PC-9 (cell line): ENCODE data around the gene FBXO2.

Experiments
- EZH2 ChIP-seq: fragments of 200-600 bp; sonication (generic); IDR thresholded peaks from 2 replicates; pipeline ENCODE4 v1.8.0; 2017; ENCODE audit warnings: antibody characterized with exemption, low read depth
- TF ChIP-seq, protein P1 (sequence below): fragments of 200-600 bp; sonication (generic); conservative IDR thresholded peaks from 2 replicates; pipeline ENCODE4 v1.6.1; 2017; ENCODE audit warnings: mixed run types, antibody characterized with exemption, mild to moderate bottlenecking, moderate library complexity

DNA sequence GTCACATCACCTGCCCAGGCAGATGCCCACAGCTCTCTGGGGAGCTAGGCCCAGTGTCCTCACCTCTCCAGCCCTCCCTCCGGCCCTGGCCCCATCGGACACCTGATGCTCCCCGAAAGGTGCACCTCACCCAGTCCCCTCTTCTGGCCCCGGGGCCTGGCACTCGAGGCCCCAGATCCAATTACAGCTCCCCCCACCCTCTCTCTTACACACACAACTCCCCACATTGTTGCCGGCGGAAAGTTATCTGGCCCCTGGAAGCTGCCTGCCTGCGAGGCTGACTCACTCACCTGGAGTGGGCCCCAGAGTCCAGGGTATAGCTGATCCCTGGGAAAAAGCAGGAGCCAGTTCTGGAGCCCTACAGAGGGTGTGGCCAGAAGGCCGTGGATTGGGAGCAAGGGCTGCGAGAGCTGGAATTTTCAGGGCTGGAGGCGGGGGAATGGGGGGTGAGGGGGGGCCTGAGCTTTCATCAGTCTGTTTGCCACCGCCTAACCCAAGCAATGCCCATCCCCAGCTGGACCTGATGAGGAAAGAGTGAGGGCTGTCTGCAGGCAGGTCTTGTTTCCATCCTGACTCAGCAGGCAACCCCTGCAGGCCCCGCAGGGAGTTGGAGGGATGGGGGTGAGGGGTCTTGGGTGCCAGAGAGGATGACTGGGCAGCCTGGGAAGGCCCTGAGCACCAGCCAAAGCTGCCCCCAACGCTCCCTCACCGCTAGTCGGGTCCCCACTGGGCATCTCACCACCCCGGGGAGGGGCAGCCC lies 948 bp downstream of the FBXO2 start:
- no peak for TF ChIP-seq EZH2
- TF ChIP-seq, protein P1, sequence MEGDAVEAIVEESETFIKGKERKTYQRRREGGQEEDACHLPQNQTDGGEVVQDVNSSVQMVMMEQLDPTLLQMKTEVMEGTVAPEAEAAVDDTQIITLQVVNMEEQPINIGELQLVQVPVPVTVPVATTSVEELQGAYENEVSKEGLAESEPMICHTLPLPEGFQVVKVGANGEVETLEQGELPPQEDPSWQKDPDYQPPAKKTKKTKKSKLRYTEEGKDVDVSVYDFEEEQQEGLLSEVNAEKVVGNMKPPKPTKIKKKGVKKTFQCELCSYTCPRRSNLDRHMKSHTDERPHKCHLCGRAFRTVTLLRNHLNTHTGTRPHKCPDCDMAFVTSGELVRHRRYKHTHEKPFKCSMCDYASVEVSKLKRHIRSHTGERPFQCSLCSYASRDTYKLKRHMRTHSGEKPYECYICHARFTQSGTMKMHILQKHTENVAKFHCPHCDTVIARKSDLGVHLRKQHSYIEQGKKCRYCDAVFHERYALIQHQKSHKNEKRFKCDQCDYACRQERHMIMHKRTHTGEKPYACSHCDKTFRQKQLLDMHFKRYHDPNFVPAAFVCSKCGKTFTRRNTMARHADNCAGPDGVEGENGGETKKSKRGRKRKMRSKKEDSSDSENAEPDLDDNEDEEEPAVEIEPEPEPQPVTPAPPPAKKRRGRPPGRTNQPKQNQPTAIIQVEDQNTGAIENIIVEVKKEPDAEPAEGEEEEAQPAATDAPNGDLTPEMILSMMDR: no peak
